ENCODE results near the gene DNAH7. TPM values are rescaled to one million over a fixed set of nuclear protein-coding genes. Genes with fewer than 3 reads are reported as not detected.

DNAH7 gene
- total RNA-seq, 1 experiment from 2014 or later = 0.11 TPM

GRCh38 chr2:195863121-195863520 lies 205.5 kb downstream of the DNAH7 start:
- no peak for DNase-seq (ENCODE audit: low read depth)

DNA sequence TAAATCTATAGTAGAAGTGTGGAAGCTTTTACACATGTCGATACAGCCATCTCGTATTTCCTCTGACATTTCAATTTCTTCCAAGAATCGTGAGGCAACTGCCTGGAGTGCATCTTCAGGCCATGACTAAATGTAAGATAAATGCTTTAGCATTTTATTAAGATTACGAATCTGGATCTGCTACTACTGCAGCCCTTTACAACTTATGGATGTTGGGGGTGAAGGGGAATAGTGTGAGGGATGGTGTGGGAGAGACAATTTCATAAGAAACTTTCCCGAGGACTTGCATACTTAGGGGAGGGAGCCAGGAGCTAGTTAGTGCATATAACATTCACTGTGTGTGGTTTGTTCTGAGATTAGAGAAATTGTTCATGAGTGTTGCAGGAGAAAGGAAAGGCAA lies 206.8 kb downstream of the DNAH7 start:
- no peak for DNase-seq (ENCODE audit: low read depth)

GRCh38 chr2:195859513-195859912 lies 209.1 kb downstream of the DNAH7 start:
- no peak for DNase-seq (ENCODE audit: low read depth)

GRCh38 chr2:195857132-195857531 lies 211.5 kb downstream of the DNAH7 start:
- DNase-seq (ENCODE audit: low read depth) = no peak

DNA sequence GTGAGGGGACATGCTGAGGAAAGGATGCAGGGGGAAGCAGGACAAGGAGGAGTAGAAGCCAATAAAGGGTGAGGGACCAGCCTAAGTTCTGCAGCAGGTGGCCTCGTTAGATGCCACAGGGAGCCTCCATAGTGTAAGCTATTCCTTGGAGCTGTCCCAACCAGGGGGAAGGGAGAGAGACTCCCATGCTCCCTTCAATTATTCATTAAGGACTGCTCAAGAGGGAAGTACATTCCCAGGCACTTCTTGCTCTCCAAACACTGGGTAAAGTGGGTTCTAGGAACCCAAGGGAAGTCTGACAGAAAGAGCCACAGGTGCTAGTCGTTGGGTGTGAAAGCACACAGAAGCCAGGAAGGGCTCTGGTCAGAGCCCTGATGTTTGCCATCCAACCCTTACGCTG lies 217.9 kb downstream of the DNAH7 start:
- DNase-seq (ENCODE audit: low read depth) = no peak

DNA sequence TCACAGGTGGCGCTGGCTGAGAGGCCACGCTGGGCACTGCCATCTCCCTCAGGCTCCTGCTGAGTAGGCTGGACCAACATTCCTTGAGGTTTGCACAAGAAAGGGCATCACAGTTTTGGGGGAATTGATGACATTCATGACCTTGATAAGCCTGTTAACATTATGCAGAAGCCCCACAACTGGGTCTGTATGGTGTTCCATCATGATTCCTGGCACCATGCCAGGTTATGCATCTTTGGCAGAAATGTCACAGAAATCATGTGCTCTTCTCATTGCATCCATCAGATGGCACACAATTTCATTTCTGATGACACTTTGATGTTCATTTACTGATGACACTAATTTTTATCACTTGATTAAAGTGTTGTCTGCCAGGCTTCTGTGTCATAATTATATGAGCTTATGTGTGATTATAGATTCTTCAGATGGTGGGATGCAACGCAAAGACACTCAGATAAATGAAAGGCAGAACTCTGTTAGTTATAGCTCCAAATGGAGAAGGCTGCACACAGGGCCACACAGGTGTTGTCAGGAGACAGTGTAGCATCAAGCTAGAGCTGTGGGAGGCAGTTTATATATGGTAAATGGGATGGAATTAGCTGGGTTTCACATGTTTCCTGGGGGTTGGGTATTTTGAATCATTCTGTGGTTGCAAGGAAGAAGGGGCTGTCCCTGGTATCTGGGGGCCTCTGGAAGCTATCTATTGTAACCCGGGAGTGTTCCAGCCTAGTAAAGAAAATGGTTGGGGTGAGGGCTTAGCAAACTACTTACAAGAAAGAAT lies 220.3 kb downstream of the DNAH7 start:
- DNase-seq (ENCODE audit: low read depth) = no peak

DNA sequence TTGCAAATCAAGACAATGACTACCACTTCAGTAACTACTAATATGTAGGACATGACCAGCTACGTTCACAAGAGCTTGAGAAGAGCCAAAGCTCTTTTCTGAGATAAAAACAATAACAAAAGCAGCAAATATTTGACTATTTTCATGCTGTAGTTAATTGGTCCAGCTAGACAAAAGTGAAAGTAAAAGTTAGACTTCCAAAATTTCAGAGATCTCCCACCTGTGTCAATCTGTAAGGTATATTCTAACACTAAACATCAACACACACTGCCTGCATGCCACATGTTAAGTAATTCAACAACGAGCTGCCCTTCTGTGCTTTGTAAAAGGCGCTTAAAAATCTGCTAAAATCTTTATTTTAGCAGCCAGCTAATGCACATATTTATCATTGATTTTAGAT lies 225.7 kb downstream of the DNAH7 start:
- no peak for DNase-seq (ENCODE audit: low read depth)

- DNase-seq (ENCODE audit: low read depth) = no peak
Measured at GRCh38 chr2:195838002-195838401, 230.6 kb downstream of the DNAH7 start.

GRCh38 chr2:195836002-195836401 lies 232.6 kb downstream of the DNAH7 start:
- no peak for DNase-seq (ENCODE audit: low read depth)

- DNase-seq (ENCODE audit: low read depth) = no peak
Measured at GRCh38 chr2:195834836-195835235, 233.8 kb downstream of the DNAH7 start.

DNA sequence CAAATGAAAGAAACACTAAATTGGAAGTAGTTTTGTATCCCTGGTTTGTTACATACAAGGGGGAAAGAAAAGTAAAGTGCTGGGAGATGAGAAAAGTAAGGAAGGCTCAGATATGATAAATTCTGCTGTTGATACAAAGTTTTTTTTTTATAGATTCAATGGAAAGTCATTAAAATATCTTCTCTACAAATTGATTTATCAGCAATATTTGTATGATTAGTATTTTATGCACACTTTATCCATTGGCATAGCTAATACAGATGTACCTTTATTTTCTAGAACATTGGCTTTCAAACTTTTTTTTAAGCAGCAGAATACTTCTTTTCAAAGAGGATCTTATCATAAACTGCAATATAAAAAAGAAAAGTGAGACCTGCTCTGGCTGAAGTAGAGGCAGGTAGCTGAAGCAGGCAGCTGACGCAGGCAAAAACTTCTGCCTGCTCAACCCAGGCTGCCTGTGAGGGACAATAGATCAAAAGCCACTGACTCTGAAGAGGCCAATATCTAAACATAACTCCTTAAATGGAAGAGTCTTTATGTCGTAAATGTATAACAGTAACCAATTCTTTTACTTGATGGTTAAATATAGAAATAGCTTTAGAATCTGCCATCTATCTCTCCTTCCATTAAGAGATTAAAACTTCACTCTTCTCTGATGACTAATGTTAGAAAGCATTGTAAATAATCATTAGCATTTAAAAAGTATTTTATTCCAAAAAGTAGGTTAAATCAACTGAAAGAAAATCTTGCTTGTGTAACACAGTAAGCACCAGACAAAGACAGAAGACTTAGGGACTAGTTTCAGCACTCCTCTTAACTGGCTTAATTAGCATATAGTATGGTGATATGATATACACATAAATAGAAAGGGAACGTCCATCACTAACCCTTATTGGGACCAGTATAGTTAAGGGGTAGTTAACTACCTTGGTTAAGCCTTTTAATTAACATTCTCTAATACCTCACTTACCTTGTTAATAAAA lies 237.4 kb downstream of the DNAH7 start:
- DNase-seq (ENCODE audit: low read depth) = no peak

DNA sequence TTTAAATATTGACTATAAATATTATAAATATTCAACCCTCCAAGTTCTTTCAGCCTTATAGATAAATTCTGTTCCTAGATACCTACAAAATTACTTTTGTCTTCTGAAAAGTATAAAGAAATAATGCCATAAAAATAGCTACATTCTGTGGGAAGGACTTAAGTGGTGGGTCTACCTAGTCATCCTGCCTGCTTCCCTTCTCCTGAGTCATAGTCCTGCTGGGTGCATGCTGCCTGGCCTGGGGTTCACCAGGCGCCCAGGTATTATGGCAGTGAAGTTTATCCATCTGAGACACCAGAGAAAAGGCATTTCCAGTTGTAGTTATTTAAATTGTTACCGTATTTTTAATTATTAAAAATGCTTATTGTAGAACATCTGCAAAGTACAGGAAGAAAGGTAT lies 244.2 kb downstream of the DNAH7 start:
- peak; percentile 24 for DNase-seq (ENCODE audit: low read depth)

GRCh38 chr2:195823206-195823605 lies 245.4 kb downstream of the DNAH7 start:
- no peak for DNase-seq (ENCODE audit: low read depth)

DNA sequence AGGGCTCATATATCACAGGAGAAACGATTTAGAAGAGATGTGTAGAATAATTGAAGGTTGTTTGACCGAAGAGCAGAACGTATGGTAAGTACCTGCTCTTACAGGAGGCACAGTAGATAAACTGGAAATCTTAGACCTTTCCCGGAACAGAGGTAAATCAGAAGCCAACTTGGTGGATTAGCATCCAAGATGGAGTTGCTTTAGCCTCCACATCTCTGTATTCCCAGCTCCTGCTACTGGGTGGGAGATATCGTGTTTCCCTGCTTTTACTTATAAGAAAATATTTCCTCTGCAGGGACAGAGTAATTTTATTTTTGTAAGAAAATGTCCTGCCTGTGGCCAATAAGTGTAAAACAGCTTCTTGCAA lies 247.1 kb downstream of the DNAH7 start:
- DNase-seq (ENCODE audit: low read depth) = no peak

- DNase-seq (ENCODE audit: low read depth) = no peak
Measured at GRCh38 chr2:195820867-195821565, 247.6 kb downstream of the DNAH7 start.

DNA sequence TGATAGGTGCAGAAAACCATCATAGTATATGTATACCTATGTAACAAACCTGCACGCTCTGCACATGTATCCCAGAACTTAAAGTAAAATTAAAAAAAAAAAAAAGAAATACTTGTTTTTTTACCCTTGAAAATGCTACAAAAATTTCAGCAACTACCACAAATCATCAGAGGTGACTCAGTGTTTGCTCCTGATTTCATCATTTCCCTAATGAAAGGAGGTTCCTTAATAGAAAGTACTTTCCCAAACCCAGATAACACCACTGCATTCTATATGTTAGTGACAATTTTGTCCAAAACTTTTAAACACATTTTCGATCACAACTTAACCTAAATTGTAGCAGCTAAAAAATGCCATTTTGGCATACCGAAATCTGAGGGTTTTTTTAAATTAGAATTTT lies 248.3 kb downstream of the DNAH7 start:
- DNase-seq (ENCODE audit: low read depth) = no peak

- DNase-seq (ENCODE audit: low read depth) = no peak
Measured at GRCh38 chr2:195819276-195819675, 249.4 kb downstream of the DNAH7 start.

GRCh38 chr2:195818526-195818925 lies 250.1 kb downstream of the DNAH7 start:
- peak; percentile 7 for DNase-seq (ENCODE audit: low read depth)

- no peak for DNase-seq (ENCODE audit: low read depth)
Measured at GRCh38 chr2:195818106-195818505, 250.5 kb downstream of the DNAH7 start.

- no peak for DNase-seq (ENCODE audit: low read depth)
Measured at GRCh38 chr2:195815083-195815482, 253.6 kb downstream of the DNAH7 start.

GRCh38 chr2:195813421-195813820 lies 255.2 kb downstream of the DNAH7 start:
- DNase-seq (ENCODE audit: low read depth) = no peak
